Common myeloid progenitor, CD34-positive (primary cell): ENCODE results near the gene TLCD3B.

Experiments
- CTCF ChIA-PET: fragments of 350-600 bp; sonication (Branson Sonifier 250); formaldehyde crosslinking; loops from one replicate; lab custom pipeline; 2021; ENCODE audit warnings: antibody characterized with exemption; lab: Charles Lee
- POLR2A ChIA-PET: fragments of 350-600 bp; sonication (Branson Sonifier 250); formaldehyde crosslinking; loops from one replicate; lab custom pipeline; 2021; ENCODE audit warnings: antibody characterized with exemption; lab: Charles Lee
- DNase-seq, 3 donors: peaks; one replicate each; pipeline versions ENCODE4 v3.0.0 to v3.0.0-alpha.2; 2013
- H3K27ac ChIP-seq, 2 experiments: 1 replicate in 1 of 2; 2 replicates in 1 of 2; pipeline ENCODE4 v1.7.0; 2013; ENCODE audit warnings: inconsistent platforms in 2 of 2, low read length in 2 of 2, mild to moderate bottlenecking in 2 of 2, low read depth in 1 of 2, moderate library complexity in 1 of 2; ENCODE audit not compliant: severe bottlenecking in 2 of 2, insufficient read depth in 1 of 2, poor library complexity in 1 of 2
- H3K27me3 ChIP-seq, 5 experiments: replicated peaks in 2 of 5; 1 replicate in 3 of 5; 2 replicates in 2 of 5; pipeline versions ENCODE4 v1.6.1 to v1.7.0; 2013; ENCODE audit warnings: low read length in 4 of 5, mild to moderate bottlenecking in 2 of 5, moderate library complexity in 2 of 5, inconsistent platforms in 1 of 5; ENCODE audit not compliant: insufficient read depth in 5 of 5, control insufficient read depth in 4 of 5
- H3K36me3 ChIP-seq, 4 experiments: 1 replicate in 2 of 4; 2 replicates in 2 of 4; pipeline versions ENCODE4 v1.6.1 to v1.7.0; 2013; ENCODE audit warnings: low read length in 3 of 4, control low read depth in 1 of 4, mild to moderate bottlenecking in 1 of 4; ENCODE audit not compliant: control insufficient read depth in 4 of 4, insufficient read depth in 4 of 4
- H3K4me1 ChIP-seq, 4 experiments: 1 replicate in 3 of 4; 2 replicates in 1 of 4; pipeline versions ENCODE4 v1.6.1 to v1.7.1; 2013; ENCODE audit warnings: low read length in 3 of 4, mild to moderate bottlenecking in 3 of 4, control low read depth in 1 of 4, inconsistent platforms in 1 of 4, moderate library complexity in 1 of 4; ENCODE audit not compliant: control insufficient read depth in 4 of 4, insufficient read depth in 4 of 4; ENCODE audit errors: control extremely low read depth in 1 of 4
- H3K4me3 ChIP-seq, 7 experiments: 1 replicate in 4 of 7; 2 replicates in 3 of 7; pipeline versions ENCODE4 v1.5.1 to v1.7.0; 2013; ENCODE audit warnings: mild to moderate bottlenecking in 7 of 7, low read length in 6 of 7, moderate library complexity in 6 of 7, inconsistent platforms in 2 of 7, low read depth in 2 of 7, control low read depth in 1 of 7; ENCODE audit not compliant: insufficient read depth in 4 of 7, control insufficient read depth in 1 of 7; ENCODE audit errors: extremely low read depth in 1 of 7
- H3K9me3 ChIP-seq, 5 experiments: 1 replicate in 4 of 5; 2 replicates in 1 of 5; pipeline versions ENCODE4 v1.6.1 to v1.7.1; 2013; ENCODE audit warnings: low read length in 4 of 5, mild to moderate bottlenecking in 2 of 5, inconsistent platforms in 1 of 5, low read depth in 1 of 5, moderate library complexity in 1 of 5; ENCODE audit not compliant: control insufficient read depth in 4 of 5, insufficient read depth in 2 of 5; ENCODE audit errors: control extremely low read depth in 1 of 5
- WGBS: methylation state at CpG from one replicate; pipeline ENCODE4 v1.1.5; 2013; ENCODE audit not compliant: insufficient coverage; 5-methylcytosine and 5-hydroxymethylcytosine counted together

The TLCD3B gene

DNA sequence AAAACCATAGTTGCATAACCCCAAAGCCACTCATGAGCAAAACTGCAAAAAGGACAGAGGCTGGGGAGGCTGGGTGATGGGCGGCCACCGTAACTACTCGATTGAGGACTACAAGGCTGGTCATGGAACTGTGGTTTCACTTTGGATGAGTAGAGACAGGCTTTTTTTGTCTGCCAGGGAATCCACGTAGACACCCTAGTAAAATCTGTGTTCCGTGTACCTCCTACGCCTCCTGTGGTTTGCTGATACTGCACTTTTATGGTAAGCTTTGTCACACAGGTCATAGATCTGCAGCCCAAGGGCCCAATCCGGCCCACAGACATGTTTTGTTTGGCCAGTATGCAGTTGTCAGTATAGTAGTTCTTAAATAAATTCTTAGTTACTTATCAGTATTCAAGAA, 2.2 kb upstream of the TLCD3B start:
- no peaks in the 10 kb centered on the region for H3K36me3 ChIP-seq
- H3K27me3 ChIP-seq: peaks cover 0 to 42% (median 22%) of the 10 kb centered on the region in 5 experiments
- no peak overlapping the region for H3K4me3 ChIP-seq
- DNase-seq: no peak
- POLR2A ChIA-PET: no interaction called here
- CTCF ChIA-PET: interaction anchor here (1.4 to 2.9 kb wide), 6 partner anchors 9 to 333 kb away, joined by 5 to 23 read pairs (median 10); partner anchors contain the start of gene C16orf92
- no peaks in the 10 kb centered on the region for H3K9me3 ChIP-seq
- WGBS: 82% methylated on average over 5 of the region's 7 CpGs
- peaks cover 0 to 12% (median 8%) of the 10 kb centered on the region in 4 experiments for H3K4me1 ChIP-seq
- H3K27ac ChIP-seq: no peak overlapping the region

DNA sequence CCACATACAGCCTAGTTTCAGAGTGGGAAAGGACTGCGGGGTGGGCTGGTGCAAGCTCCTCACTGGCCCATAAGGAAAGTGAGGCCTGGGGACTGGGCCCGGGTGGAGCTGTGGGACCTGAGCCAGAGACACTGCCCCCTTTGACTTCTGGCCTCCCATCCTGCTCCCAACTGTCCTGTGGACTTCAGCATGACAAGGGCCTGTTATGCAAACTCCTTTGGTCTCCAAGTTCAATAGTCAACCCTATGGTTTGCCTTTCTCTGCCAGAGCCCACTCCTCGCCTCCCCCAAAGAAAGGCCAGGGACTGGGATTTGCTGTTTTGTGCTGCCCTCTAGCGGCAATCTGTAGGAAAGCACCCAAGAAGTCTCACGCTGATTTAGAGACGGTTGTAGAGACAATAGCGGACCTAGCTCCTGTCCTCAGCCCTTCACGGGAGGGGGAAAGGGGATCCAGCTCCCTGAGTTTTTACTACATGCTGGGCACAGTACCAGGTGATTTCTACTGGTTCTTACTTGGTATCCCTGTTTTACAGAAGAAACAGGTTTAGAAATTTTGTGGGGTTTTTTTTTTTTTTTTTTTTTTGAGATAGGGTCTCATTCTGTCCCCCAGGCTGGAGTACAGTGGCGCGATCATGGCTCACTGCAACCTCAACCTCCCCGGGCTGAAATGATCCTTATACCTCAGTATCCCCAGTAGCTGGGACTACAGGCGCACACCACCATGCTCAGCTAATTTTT, 1.2 kb upstream of the TLCD3B start:
- DNase-seq: peak; percentile 72 to 85 (median 79)
- no peaks in the 10 kb centered on the region for H3K36me3 ChIP-seq
- peaks cover 0 to 12% (median 8%) of the 10 kb centered on the region in 4 experiments for H3K4me1 ChIP-seq
- no peak overlapping the region for H3K27ac ChIP-seq
- H3K27me3 ChIP-seq: peaks cover 0 to 52% (median 22%) of the 10 kb centered on the region in 5 experiments
- H3K4me3 ChIP-seq: no peak overlapping the region
- ChIA-PET POLR2A (interaction anchor here (0.6 kb wide), 1 partner anchor 379 kb away, joined by 6 read pairs; no protein-coding TSS in a partner anchor), CTCF (interaction anchor here (0.5 to 2.9 kb wide), 24 partner anchors 9 to 594 kb away, joined by 3 to 23 read pairs (median 4); partner anchors contain the start of genes ASPHD1, C16orf92, PAGR1 and SEZ6L2)
- 15% methylated on average over 6 of the region's 12 CpGs for WGBS
- no peaks in the 10 kb centered on the region for H3K9me3 ChIP-seq

DNA sequence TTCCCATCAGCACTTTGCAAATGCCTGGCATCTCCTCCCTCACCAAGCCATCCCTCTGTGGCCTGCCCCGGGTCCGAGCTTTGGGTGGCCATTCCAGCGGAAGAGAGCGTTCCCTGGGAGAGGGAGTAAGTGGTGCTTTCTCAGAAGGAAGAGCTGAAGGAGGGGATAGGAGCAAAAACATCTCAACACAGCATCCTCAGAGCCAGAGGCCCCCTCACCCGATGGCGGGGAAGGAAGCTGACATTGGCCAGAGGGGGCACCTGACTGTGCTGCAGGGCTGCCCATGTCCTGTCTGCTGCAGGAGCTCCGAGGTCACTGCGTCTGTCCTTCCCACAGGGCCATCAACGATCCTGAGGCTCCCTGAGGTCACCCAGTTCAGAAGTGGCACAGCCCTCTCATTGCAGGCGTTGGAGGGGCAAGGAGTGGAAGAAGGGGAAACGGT, 427 bp upstream of the TLCD3B start:
- Histone ChIP-seq H3K9me3 (no peaks in the 10 kb centered on the region), H3K27me3 (peaks cover 0 to 59% (median 24%) of the 10 kb centered on the region in 5 experiments), H3K4me1 (peaks cover 0 to 12% (median 8%) of the 10 kb centered on the region in 4 experiments), H3K36me3 (no peaks in the 10 kb centered on the region), H3K27ac (no peak overlapping the region), H3K4me3 (no peak overlapping the region)
- WGBS: 23% methylated on average over 9 of the region's 11 CpGs
- ChIA-PET POLR2A (interaction anchor here (0.6 kb wide), 1 partner anchor 378 kb away, joined by 6 read pairs; no protein-coding TSS in a partner anchor), CTCF (interaction anchor here (0.5 to 2.9 kb wide), 21 partner anchors 9 to 595 kb away, joined by 3 to 23 read pairs (median 5); partner anchors contain the start of genes ASPHD1, C16orf92, PAGR1 and SEZ6L2)
- DNase-seq: no peak

DNA sequence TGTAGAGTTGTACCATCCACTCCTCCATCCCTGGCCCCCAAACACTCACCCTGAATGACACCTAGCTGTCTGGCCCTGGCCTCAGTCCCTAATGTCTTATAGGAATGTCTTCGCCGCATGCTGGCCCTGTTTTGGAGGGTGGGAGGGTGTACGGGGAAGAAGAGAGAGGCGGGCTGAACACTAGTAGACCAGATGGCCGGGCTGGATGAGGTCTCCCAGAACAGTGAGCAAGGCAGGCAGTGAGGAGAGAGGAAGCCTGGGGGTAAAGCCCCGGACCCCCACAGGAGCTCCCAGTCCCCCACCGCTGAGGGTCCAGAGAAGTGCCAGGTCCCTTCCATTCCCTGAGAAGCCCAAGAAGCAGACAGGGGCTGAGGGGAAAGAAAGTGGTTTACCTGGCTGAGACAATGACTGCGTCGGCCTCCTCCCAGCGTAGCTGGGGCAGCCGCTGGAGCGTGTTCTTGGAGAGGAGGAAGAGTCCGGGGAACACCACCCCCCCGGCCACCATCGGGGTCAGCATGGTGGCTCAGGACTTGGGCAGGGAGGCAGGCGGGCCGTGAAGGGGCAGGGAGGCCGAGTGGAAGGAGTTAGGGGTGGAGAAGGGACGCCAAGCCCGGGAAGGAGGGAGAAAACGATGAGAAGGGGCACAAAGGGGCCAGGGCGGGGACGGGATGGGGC, 923 bp downstream of the TLCD3B start:
- Histone ChIP-seq H3K27me3 (peaks cover 0 to 65% (median 25%) of the 10 kb centered on the region in 5 experiments), H3K4me1 (peaks cover 0 to 12% (median 8%) of the 10 kb centered on the region in 4 experiments), H3K4me3 (no peak overlapping the region), H3K27ac (no peak overlapping the region), H3K9me3 (no peaks in the 10 kb centered on the region), H3K36me3 (no peaks in the 10 kb centered on the region)
- ChIA-PET POLR2A (no interaction called here), CTCF (interaction anchor here (2.4 to 2.6 kb wide), 2 partner anchors 26 to 183 kb away, joined by 9 to 16 read pairs; no protein-coding TSS in a partner anchor)
- no peak for DNase-seq
- 20% methylated on average over 20 of the region's 23 CpGs for WGBS

DNA sequence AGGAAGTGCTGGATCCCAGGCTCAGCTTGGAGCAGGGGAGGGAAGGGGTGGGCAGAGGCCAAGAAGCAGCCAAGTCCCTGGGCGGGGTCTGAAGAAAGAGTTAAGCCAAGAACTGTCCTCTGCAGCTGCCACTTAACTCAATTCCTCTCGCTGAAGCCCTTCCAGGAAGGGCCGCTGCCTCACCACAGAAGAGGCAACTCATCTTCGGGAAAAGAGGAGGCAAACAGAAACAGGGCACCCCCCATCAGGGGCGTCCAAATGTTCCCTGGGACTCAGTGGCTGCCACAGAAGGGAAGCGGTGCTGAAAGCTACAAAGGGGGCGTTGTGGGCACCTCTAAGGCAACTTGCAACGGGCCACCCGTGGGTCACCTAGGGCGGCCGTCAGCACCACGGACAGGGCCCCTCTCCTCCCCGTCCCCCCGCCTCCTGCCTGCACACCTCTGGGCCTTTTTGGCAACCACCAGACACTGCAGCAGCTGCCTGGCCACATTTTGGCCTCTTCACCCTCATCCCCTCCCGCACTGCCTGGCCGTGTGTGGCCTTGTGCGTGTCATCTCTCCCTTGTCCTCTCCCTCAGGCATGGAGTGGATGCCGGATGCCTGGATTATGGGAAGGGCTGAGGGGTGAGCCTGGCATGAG, 2.5 kb downstream of the TLCD3B start:
- ChIA-PET POLR2A (no interaction called here), CTCF (interaction anchor here (0.7 to 1.6 kb wide), 5 partner anchors 10 to 27 kb away, joined by 3 to 5 read pairs (median 3); no protein-coding TSS in a partner anchor)
- Histone ChIP-seq H3K27me3 (peaks cover 0 to 65% (median 25%) of the 10 kb centered on the region in 5 experiments), H3K27ac (no peak overlapping the region), H3K4me3 (no peak overlapping the region), H3K4me1 (peaks cover 0 to 12% (median 8%) of the 10 kb centered on the region in 4 experiments), H3K36me3 (no peaks in the 10 kb centered on the region), H3K9me3 (no peaks in the 10 kb centered on the region)
- 25% methylated on average over 11 of the region's 18 CpGs for WGBS
- DNase-seq: peak in 2 of 3 donors; percentile 60 to 68

DNA sequence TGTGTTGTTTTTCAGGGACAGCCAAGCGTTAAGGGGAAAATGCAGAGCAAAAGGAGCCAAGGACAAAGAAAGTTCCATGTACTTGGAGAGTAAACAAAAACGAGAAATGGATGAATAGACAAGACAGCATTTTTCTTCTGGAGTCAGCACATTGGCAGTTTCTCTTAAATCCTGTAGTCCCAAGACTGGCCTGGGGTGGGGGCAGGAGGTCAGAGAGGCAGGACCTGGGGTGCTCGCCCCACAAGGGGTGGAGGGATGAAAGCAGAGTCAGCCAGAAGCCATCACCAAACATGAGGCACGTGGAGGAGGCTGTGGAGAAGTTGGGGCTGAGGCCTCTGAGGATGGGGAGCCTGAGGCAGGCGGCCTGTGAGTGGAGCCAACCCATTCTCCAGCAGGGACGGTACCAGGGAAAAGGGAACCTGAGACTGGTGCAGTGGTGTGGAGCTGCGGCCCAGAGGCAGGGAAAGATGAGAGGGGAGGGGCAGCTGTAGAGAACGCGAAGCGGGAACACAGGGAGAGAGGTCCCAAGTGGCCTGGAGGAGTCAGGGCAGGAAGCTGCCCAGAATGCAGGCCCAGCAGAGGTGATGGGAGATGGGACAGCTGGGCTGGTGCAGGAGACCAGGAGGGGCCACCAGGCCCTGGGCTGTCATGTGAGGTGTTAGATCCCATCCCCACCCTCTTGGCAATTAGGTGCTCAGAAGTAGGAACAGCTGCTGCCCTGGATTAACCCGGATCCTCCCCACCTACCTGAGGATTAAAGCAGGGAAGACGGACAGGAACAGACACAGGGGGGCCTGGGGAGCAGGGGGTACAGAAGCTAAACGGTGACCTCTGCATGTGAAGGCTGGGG, 3.3 kb downstream of the TLCD3B start:
- ChIA-PET POLR2A (no interaction called here), CTCF (interaction anchor here (0.7 to 1.6 kb wide), 5 partner anchors 9 to 28 kb away, joined by 3 to 5 read pairs (median 3); no protein-coding TSS in a partner anchor)
- H3K36me3 ChIP-seq: no peaks in the 10 kb centered on the region
- DNase-seq: no peak
- 65% methylated on average over 12 of the region's 13 CpGs for WGBS
- H3K4me1 ChIP-seq: peaks cover 0 to 12% (median 8%) of the 10 kb centered on the region in 4 experiments
- H3K9me3 ChIP-seq: no peaks in the 10 kb centered on the region
- no peak overlapping the region for H3K4me3 ChIP-seq
- H3K27ac ChIP-seq: no peak overlapping the region
- peaks cover 0 to 65% (median 25%) of the 10 kb centered on the region in 5 experiments for H3K27me3 ChIP-seq
